Measurements from ENCODE around the gene KLC3.

DNA sequence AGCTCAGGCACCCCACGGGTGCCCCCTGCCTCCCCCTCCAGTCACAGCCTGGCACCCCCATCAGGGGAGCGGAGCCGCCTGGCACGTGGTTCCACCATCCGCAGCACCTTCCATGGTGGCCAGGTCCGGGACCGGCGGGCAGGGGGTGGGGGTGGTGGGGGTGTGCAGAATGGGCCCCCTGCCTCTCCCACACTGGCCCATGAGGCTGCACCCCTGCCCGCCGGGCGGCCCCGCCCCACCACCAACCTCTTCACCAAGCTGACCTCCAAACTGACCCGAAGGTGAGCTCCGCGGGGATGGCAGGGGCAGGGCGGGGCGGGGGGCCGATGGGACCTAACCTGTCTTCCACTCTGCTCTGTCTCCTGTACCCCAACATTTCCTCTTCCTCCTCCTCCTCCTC lies 42.9 kb upstream of the KLC3 start:
- no peak for TF ChIP-seq EZH2 (IDR thresholded peaks at IDR 0.05; ENCODE audit: insufficient read depth, poor library complexity, severe bottlenecking)
- TF ChIP-seq EZH2phosphoT487 (IDR thresholded peaks at IDR 0.05; ENCODE audit: insufficient read depth, low read depth), result no peak

Data from GM23248 (cell line).